ENCODE measurements around the gene SERPINB10. TPM values are rescaled to one million over a fixed set of nuclear protein-coding genes. Genes with fewer than 3 reads are reported as not detected.

The SERPINB10 gene
- total and polyA plus RNA-seq, 2 of the 8 experiments (the other 6 are each of a cell fraction or from before 2014, with no cell fraction given) = not detected

- ChIA-PET POLR2A (ENCODE audit: partially characterized antibody) (interaction anchor here (1.2 kb wide), 1 partner anchor 17 kb away, joined by 3 read pairs; no protein-coding TSS in a partner anchor), CTCF (ENCODE audit: partially characterized antibody) (interaction anchor here (1.3 to 3.7 kb wide), 2 partner anchors 10 to 41 kb away, joined by 4 to 24 read pairs; no protein-coding TSS in a partner anchor)
- Histone ChIP-seq H3K4me1 (replicated peaks in 1 of 4; ENCODE audit: control insufficient read depth in 3 of 4, insufficient read depth in 4 of 4, low read length in 3 of 4) (no peaks in the 10 kb centered on the region), H3K79me2 (ENCODE audit: control insufficient read depth in 1 of 2, insufficient read depth in 2 of 2, low read length in 2 of 2) (no peaks in the 10 kb centered on the region), H3K4ac (replicated peaks; ENCODE audit: insufficient read length, low read depth, low read length) (no peak overlapping the region), H2BK120ac (replicated peaks; ENCODE audit: low read depth, low read length) (no peak overlapping the region), H3K27ac (ENCODE audit: low read depth, low read length) (no peak overlapping the region), H3K36me3 (ENCODE audit: control insufficient read depth in 2 of 4, insufficient read depth in 4 of 4, low read length in 3 of 4) (no peaks in the 10 kb centered on the region; a peak in 1 of 8 replicates), H4K8ac (ENCODE audit: extremely low read depth, insufficient read depth, low read length) (no peak overlapping the region), H3K4me2 (ENCODE audit: insufficient read depth in 1 of 2, low read depth in 2 of 2, low read length in 2 of 2) (no peak overlapping the region), H2BK5ac (ENCODE audit: low read depth, low read length) (no peak overlapping the region), H4K20me1 (replicated peaks in 1 of 2; ENCODE audit: control insufficient read depth in 1 of 2, insufficient read depth in 2 of 2, low read length in 2 of 2) (no peaks in the 10 kb centered on the region), H3K79me1 (ENCODE audit: low read depth, low read length) (no peaks in the 10 kb centered on the region), H2AK5ac (ENCODE audit: low read depth, low read length) (no peak overlapping the region), H3K9ac (replicated peaks in 1 of 4; ENCODE audit: extremely low read depth in 1 of 4, low read depth in 3 of 4, low read length in 3 of 4) (no peak overlapping the region), H4K91ac (replicated peaks; ENCODE audit: insufficient read length, low read length) (no peak overlapping the region), H3K14ac (ENCODE audit: insufficient read length) (no peak overlapping the region), H3K18ac (ENCODE audit: extremely low read depth, low read length) (no peak overlapping the region), H3K23me2 (ENCODE audit: low read depth, low read length) (peaks cover 3% of the 10 kb centered on the region; the same call in 1 of the 2 replicates), H3K27me3 (replicated peaks in 1 of 4; ENCODE audit: control insufficient read depth in 3 of 4, extremely low read depth in 1 of 4, insufficient read depth in 3 of 4, low read length in 3 of 4) (no peaks in the 10 kb centered on the region), H2AFZ (ENCODE audit: low read length) (no peak overlapping the region), H4K5ac (ENCODE audit: insufficient read length, low read depth, low read length) (no peak overlapping the region), H2BK12ac (ENCODE audit: low read depth, low read length) (no peak overlapping the region), H3K23ac (ENCODE audit: insufficient read length) (no peak overlapping the region), H2BK15ac (ENCODE audit: low read length) (no peak overlapping the region), H3K9me3 (ENCODE audit: insufficient read depth in 2 of 2, low read depth in 1 of 2, low read length in 1 of 2) (no peaks in the 10 kb centered on the region), H2BK20ac (ENCODE audit: low read length) (no peak overlapping the region), H3K56ac (replicated peaks; ENCODE audit: insufficient read length, low read depth, low read length) (no peak overlapping the region), H3K4me3 (ENCODE audit: extremely low read depth in 1 of 4, insufficient read depth in 2 of 4, low read depth in 3 of 4, low read length in 4 of 4) (no peak overlapping the region)
- DNase-seq (ENCODE audit: low read depth in 1 of 2, low spot score in 2 of 2) (no peak), FAIRE-seq (no peak)
- 87% methylated on average over 5 of the region's 5 CpGs; no CpG with 5 or more reads in 1 of the 2 experiments for WGBS, 2 experiments (ENCODE audit: extremely low coverage in 1 of 2, insufficient coverage in 1 of 2, insufficient read length in 1 of 2, insufficient replicate concordance in 2 of 2, low coverage in 1 of 2, low lambda C conversion rate in 2 of 2, missing lambda C conversion rate in 1 of 2)
- TF ChIP-seq RXRA (IDR thresholded peaks at IDR 0.05; ENCODE audit: insufficient read depth, low read depth, low read length) (no peak), CBX8 (IDR thresholded peaks at IDR 0.05; ENCODE audit: borderline replicate concordance, low read depth, low read length) (no peak), CHD2 (IDR thresholded peaks at IDR 0.05; ENCODE audit: low read length) (no peak), RNF2 (IDR thresholded peaks at IDR 0.05; ENCODE audit: borderline replicate concordance, low read depth, low read length, missing control alignments, poor library complexity, severe bottlenecking) (no peak), CTCF (IDR thresholded peaks at IDR 0.05; ENCODE audit: control extremely low read depth in 1 of 3, insufficient read depth in 1 of 3, low read depth in 1 of 3, low read length in 3 of 3) (no peak), CREB1 (IDR thresholded peaks at IDR 0.05) (no peak), TBP (IDR thresholded peaks at IDR 0.05; ENCODE audit: low read depth, low read length) (no peak), FOSL1 (IDR thresholded peaks at IDR 0.05; ENCODE audit: insufficient read depth, low read depth, low read length) (no peak)
These were observed 46.1 kb downstream of the SERPINB10 start for GRCh38 chr18:63953811-63954210.

Data from H1 (cell line).